ENCODE data around the gene ZNF76. TPM values are rescaled to one million over a fixed set of nuclear protein-coding genes. Genes with fewer than 3 reads are reported as not detected.
A peak's percentile ranks its signal among the peaks of the same experiment; 100 is the strongest.

ZNF76 gene
- total and polyA plus RNA-seq, 2 of the 13 experiments (the other 11 are each of a cell fraction or from before 2014, with no cell fraction given) = 13.2 to 26.4 TPM

- TF ChIP-seq GPN1 (CRISPR knock-in tag; IDR thresholded peaks at IDR 0.05; ENCODE audit: borderline replicate concordance) (no peak), BRD4 (CRISPR knock-in tag; IDR thresholded peaks at IDR 0.05) (peak; percentile 96), ZSCAN22 (CRISPR knock-in tag; IDR thresholded peaks at IDR 0.05) (no peak), ZBTB38 (CRISPR knock-in tag; IDR thresholded peaks at IDR 0.05) (no peak; the same call in none of the 2 replicates), ZNF720 (CRISPR knock-in tag; IDR thresholded peaks at IDR 0.05) (no peak), ZNF770 (CRISPR knock-in tag; IDR thresholded peaks at IDR 0.05) (peak; percentile 43; the same call in 1 of the 2 replicates), ZNF274 (CRISPR knock-in tag; IDR thresholded peaks at IDR 0.05) (peak; percentile 50; the same call in 1 of the 2 replicates), GLMP (CRISPR knock-in tag; IDR thresholded peaks at IDR 0.05; ENCODE audit: borderline replicate concordance) (no peak), ATRX (CRISPR knock-in tag; IDR thresholded peaks at IDR 0.05; ENCODE audit: borderline replicate concordance) (no peak), SALL1 (CRISPR knock-in tag; IDR thresholded peaks at IDR 0.05) (peak; percentile 77), GZF1 (CRISPR knock-in tag; IDR thresholded peaks at IDR 0.05) (no peak; the same call in none of the 2 replicates), GTF2F1 (IDR thresholded peaks at IDR 0.05; ENCODE audit: low read length) (no peak), MTF1 (CRISPR knock-in tag; IDR thresholded peaks at IDR 0.05) (peak; percentile 57; the same call in 1 of the 2 replicates), ZNF232 (CRISPR knock-in tag; IDR thresholded peaks at IDR 0.05; ENCODE audit: borderline replicate concordance) (peak; percentile 87; the same call in 1 of the 2 replicates), ZFP41 (CRISPR knock-in tag; IDR thresholded peaks at IDR 0.05; ENCODE audit: borderline replicate concordance) (peak; percentile 72; the same call in 1 of the 2 replicates), RORA (CRISPR knock-in tag; IDR thresholded peaks at IDR 0.05) (no peak), REST (IDR thresholded peaks at IDR 0.05; ENCODE audit: borderline replicate concordance in 1 of 2, low read depth in 1 of 2, low read length in 2 of 2) (peak in 1 of 2 experiments; percentile 47; a peak in 1 of 4 replicates), ZNF552 (CRISPR knock-in tag; IDR thresholded peaks at IDR 0.05; ENCODE audit: borderline replicate concordance) (0 out of 2 replicates have a peak, but pooled peaks have one; percentile 7), ZNF788 (CRISPR knock-in tag; IDR thresholded peaks at IDR 0.05; ENCODE audit: borderline replicate concordance) (peak; percentile 29), SUZ12 (IDR thresholded peaks at IDR 0.05; ENCODE audit: low read depth, low read length) (no peak), ATM (IDR thresholded peaks at IDR 0.05; ENCODE audit: borderline replicate concordance) (no peak), TBX2 (CRISPR knock-in tag; IDR thresholded peaks at IDR 0.05; ENCODE audit: borderline replicate concordance) (peak; percentile 65), ZNF768 (CRISPR knock-in tag; IDR thresholded peaks at IDR 0.05) (peak; percentile 58; the same call in 1 of the 2 replicates)
Measured at GRCh38 chr6:35318196-35319171, 58.9 kb downstream of the ZNF76 start (continued).
